ENCODE data around the gene FBXL17. TPM values are rescaled to one million over a fixed set of nuclear protein-coding genes. Genes with fewer than 3 reads are reported as not detected.

Gene FBXL17
- total RNA-seq, 1 experiment from 2014 or later = 11.6 TPM

- intact Hi-C loops (cut with micrococcal nuclease; ENCODE audit: unreplicated experiment) = no loop called here
- H3K4me1 Mint-ChIP-seq (ENCODE audit: low read depth, unreplicated experiment) = no peaks in the 10 kb centered on the region
- H3K9me3 ChIP-seq = no peaks in the 10 kb centered on the region
- no TSS peak for BruUV-seq (replicated peaks)
- POLR2A ChIA-PET = no interaction called here
- H3K36me3 ChIP-seq (ENCODE audit: control insufficient read depth, insufficient read depth, low read length) = no peaks in the 10 kb centered on the region
- H3K27me3 Mint-ChIP-seq (ENCODE audit: insufficient read depth, unreplicated experiment) = peaks cover 5% of the 10 kb centered on the region
- TF ChIP-seq CTCF (IDR thresholded peaks at IDR 0.05; ENCODE audit: insufficient read depth in 1 of 2, low read depth in 1 of 2, low read length in 1 of 2, severe bottlenecking in 1 of 2, unreplicated experiment in 1 of 2) = no peak
- no peaks in the 10 kb centered on the region for H3K36me3 Mint-ChIP-seq (ENCODE audit: insufficient read depth, unreplicated experiment)
- H3K4me1 ChIP-seq = no peaks in the 10 kb centered on the region
- no peaks in the 10 kb centered on the region; the same call in 1 of the 2 replicates for H3K27me3 ChIP-seq (replicated peaks; ENCODE audit: control insufficient read depth, insufficient read depth, low read length)
- CTCF ChIA-PET = no interaction called here
- DNase-seq = no peak
- H3K4me3 Mint-ChIP-seq (ENCODE audit: unreplicated experiment) = no peak overlapping the region
- H3K4me3 ChIP-seq (ENCODE audit: low read depth, low read length) = no peak overlapping the region
- no peaks in the 10 kb centered on the region for H3K9me3 Mint-ChIP-seq (ENCODE audit: unreplicated experiment)
- no peak overlapping the region for H3K27ac Mint-ChIP-seq (ENCODE audit: unreplicated experiment)
These were observed 549.2 kb downstream of the FBXL17 start for GRCh38 chr5:107832746-107833145.

- Mint-ChIP-seq H3K9me3 (ENCODE audit: unreplicated experiment) (no peaks in the 10 kb centered on the region), H3K27ac (ENCODE audit: unreplicated experiment) (no peak overlapping the region), H3K36me3 (ENCODE audit: insufficient read depth, unreplicated experiment) (no peaks in the 10 kb centered on the region), H3K4me1 (ENCODE audit: low read depth, unreplicated experiment) (no peaks in the 10 kb centered on the region), H3K27me3 (ENCODE audit: insufficient read depth, unreplicated experiment) (peaks cover 5% of the 10 kb centered on the region), H3K4me3 (ENCODE audit: unreplicated experiment) (no peak overlapping the region)
- ChIA-PET POLR2A (no interaction called here), CTCF (no interaction called here)
- Histone ChIP-seq H3K27me3 (replicated peaks; ENCODE audit: control insufficient read depth, insufficient read depth, low read length) (no peaks in the 10 kb centered on the region; the same call in 1 of the 2 replicates), H3K36me3 (ENCODE audit: control insufficient read depth, insufficient read depth, low read length) (no peaks in the 10 kb centered on the region), H3K4me3 (ENCODE audit: low read depth, low read length) (no peak overlapping the region), H3K9me3 (no peaks in the 10 kb centered on the region), H3K4me1 (no peaks in the 10 kb centered on the region)
- DNase-seq = no peak
- BruUV-seq (replicated peaks) = no TSS peak
- no peak for TF ChIP-seq CTCF (IDR thresholded peaks at IDR 0.05; ENCODE audit: insufficient read depth in 1 of 2, low read depth in 1 of 2, low read length in 1 of 2, severe bottlenecking in 1 of 2, unreplicated experiment in 1 of 2)
- intact Hi-C loops (cut with micrococcal nuclease; ENCODE audit: unreplicated experiment) = no loop called here
These were observed 550.1 kb downstream of the FBXL17 start for GRCh38 chr5:107831612-107832395.

GRCh38 chr5:107830750-107831149 is 551.1 kb downstream of the FBXL17 start:
- TF ChIP-seq CTCF (IDR thresholded peaks at IDR 0.05; ENCODE audit: insufficient read depth in 1 of 2, low read depth in 1 of 2, low read length in 1 of 2, severe bottlenecking in 1 of 2, unreplicated experiment in 1 of 2) = no peak
- Mint-ChIP-seq H3K27me3 (ENCODE audit: insufficient read depth, unreplicated experiment) (peaks cover 5% of the 10 kb centered on the region), H3K36me3 (ENCODE audit: insufficient read depth, unreplicated experiment) (no peaks in the 10 kb centered on the region), H3K4me1 (ENCODE audit: low read depth, unreplicated experiment) (no peaks in the 10 kb centered on the region), H3K9me3 (ENCODE audit: unreplicated experiment) (no peaks in the 10 kb centered on the region), H3K27ac (ENCODE audit: unreplicated experiment) (no peak overlapping the region), H3K4me3 (ENCODE audit: unreplicated experiment) (no peak overlapping the region)
- Histone ChIP-seq H3K36me3 (ENCODE audit: control insufficient read depth, insufficient read depth, low read length) (no peaks in the 10 kb centered on the region), H3K4me3 (ENCODE audit: low read depth, low read length) (no peak overlapping the region), H3K9me3 (no peaks in the 10 kb centered on the region), H3K4me1 (no peaks in the 10 kb centered on the region), H3K27me3 (replicated peaks; ENCODE audit: control insufficient read depth, insufficient read depth, low read length) (no peaks in the 10 kb centered on the region; the same call in 1 of the 2 replicates)
- intact Hi-C loops (cut with micrococcal nuclease; ENCODE audit: unreplicated experiment) = no loop called here
- ChIA-PET CTCF (no interaction called here), POLR2A (no interaction called here)
- no peak for DNase-seq
- BruUV-seq (replicated peaks) = no TSS peak

All from Caco-2 (cell line).